Parathyroid adenoma (tissue), 2 donors: ENCODE results near the gene SORCS2.

Experiments used
- H2AFZ ChIP-seq: fragments of 300-600 bp; sonication (generic); one replicate; pipeline ENCODE4 v1.7.0; 2017; ENCODE audit warnings: antibody characterized with exemption, mild to moderate bottlenecking
- H3K27ac ChIP-seq: fragments of 300-600 bp; sonication (generic); one replicate; pipeline ENCODE4 v1.7.0; 2017
- H3K27me3 ChIP-seq: fragments of 300-600 bp; sonication (generic); one replicate; pipeline ENCODE4 v1.7.0; 2017; ENCODE audit warnings: low read length; ENCODE audit not compliant: control insufficient read depth, insufficient read depth
- H3K36me3 ChIP-seq: fragments of 300-600 bp; sonication (generic); one replicate; pipeline ENCODE4 v1.7.0; 2017; ENCODE audit warnings: low read length; ENCODE audit not compliant: control insufficient read depth, insufficient read depth
- H3K4me1 ChIP-seq: fragments of 300-600 bp; sonication (generic); one replicate; pipeline ENCODE4 v1.7.0; 2017; ENCODE audit warnings: control low read depth
- H3K4me2 ChIP-seq: fragments of 300-600 bp; sonication (generic); one replicate; pipeline ENCODE4 v1.7.0; 2017; ENCODE audit warnings: low read length
- H3K4me3 ChIP-seq: fragments of 300-600 bp; sonication (generic); one replicate; pipeline ENCODE4 v1.7.0; 2017; ENCODE audit warnings: low read depth, low read length
- H3K79me2 ChIP-seq: fragments of 300-600 bp; sonication (generic); one replicate; pipeline ENCODE4 v1.7.0; 2017; ENCODE audit warnings: control low read depth
- H3K9ac ChIP-seq: fragments of 300-600 bp; sonication (generic); one replicate; pipeline ENCODE4 v1.7.0; 2017; ENCODE audit warnings: mild to moderate bottlenecking
- H3K9me3 ChIP-seq: fragments of 300-600 bp; sonication (generic); one replicate; pipeline ENCODE4 v1.7.0; 2017; ENCODE audit warnings: low read length; ENCODE audit not compliant: control insufficient read depth
- TF ChIP-seq, protein P1 (sequence below): fragments of 300-600 bp; sonication (generic); IDR thresholded peaks from one replicate; pipeline ENCODE4 v1.7.0; 2017; ENCODE audit warnings: antibody characterized with exemption, mild to moderate bottlenecking
- donor health status: primary hyperparathyroidism.

Gene SORCS2

DNA sequence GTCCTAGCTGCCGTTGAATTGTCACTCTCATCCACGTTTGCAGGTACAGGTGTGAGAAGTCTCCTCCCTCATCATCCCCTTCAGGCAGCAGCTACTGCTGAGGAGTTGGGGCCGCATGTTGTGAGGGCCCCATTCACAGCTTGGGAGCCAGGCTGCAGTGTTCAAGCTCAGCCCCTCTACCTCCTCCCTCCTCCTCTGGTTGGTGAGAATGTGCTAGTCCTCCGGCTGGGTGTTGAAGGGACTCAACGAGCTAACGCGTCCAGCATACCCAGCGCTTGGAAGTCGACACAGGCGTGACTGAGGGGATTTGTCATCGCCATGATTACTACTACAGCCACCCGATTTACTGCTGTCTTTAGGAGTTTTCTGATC, 324.4 kb downstream of the SORCS2 start:
- H3K27me3 ChIP-seq: no peaks in the 10 kb centered on the region

DNA sequence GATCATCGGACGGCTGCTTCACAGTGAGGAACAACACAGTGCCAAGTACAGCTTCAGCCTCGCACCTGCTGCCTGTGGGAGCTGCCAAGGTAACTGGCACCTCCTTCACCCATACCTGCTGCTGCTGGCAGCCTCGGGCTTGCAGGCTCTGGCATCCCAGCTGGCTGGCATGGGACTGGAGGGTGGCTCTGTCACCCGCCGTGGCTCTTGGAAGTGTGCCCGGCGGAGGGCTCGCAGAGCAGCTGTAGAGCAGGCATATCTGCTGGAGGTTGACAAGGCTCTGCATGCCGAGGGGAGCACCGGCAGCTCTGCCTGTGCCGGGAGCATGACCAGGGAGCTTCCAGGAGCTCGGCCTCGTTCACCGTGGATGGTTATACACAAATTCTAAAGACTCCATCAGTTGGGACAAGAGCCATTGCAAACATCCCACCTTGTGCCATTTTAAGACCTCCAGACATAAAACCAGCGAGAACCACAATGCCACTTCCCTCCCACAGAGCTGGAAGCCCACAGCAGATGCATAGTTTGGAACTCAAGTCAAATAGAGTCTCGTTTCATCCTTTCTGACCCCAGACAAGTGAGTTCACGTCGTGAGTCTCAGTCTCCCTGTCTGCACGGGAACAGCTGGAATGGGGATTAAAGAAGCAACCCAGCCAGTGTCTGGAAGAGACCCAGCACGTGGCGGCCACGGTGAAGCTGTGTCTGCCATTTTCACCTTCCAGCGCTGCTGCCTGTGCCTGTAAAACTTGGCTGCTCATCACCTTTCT, 326.7 kb downstream of the SORCS2 start:
- Histone ChIP-seq H3K4me3 (no peak overlapping the region), H3K9me3 (no peaks in the 10 kb centered on the region), H3K27me3 (no peaks in the 10 kb centered on the region), H3K4me2 (no peak overlapping the region), H3K4me1 (no peaks in the 10 kb centered on the region), H3K27ac (no peak overlapping the region), H3K79me2 (no peaks in the 10 kb centered on the region), H2AFZ (no peak overlapping the region), H3K36me3 (no peaks in the 10 kb centered on the region), H3K9ac (no peak overlapping the region)
- TF ChIP-seq, protein P1, sequence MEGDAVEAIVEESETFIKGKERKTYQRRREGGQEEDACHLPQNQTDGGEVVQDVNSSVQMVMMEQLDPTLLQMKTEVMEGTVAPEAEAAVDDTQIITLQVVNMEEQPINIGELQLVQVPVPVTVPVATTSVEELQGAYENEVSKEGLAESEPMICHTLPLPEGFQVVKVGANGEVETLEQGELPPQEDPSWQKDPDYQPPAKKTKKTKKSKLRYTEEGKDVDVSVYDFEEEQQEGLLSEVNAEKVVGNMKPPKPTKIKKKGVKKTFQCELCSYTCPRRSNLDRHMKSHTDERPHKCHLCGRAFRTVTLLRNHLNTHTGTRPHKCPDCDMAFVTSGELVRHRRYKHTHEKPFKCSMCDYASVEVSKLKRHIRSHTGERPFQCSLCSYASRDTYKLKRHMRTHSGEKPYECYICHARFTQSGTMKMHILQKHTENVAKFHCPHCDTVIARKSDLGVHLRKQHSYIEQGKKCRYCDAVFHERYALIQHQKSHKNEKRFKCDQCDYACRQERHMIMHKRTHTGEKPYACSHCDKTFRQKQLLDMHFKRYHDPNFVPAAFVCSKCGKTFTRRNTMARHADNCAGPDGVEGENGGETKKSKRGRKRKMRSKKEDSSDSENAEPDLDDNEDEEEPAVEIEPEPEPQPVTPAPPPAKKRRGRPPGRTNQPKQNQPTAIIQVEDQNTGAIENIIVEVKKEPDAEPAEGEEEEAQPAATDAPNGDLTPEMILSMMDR: no peak

More for the DNA sequence above, 324.4 kb downstream of the SORCS2 start:
- H3K9me3 ChIP-seq: no peaks in the 10 kb centered on the region
- TF ChIP-seq, protein P1: no peak
- H3K4me1 ChIP-seq: no peaks in the 10 kb centered on the region
- H3K27ac ChIP-seq: no peak overlapping the region
- no peak overlapping the region for H3K4me2 ChIP-seq
- no peak overlapping the region for H3K9ac ChIP-seq
- H3K79me2 ChIP-seq: no peaks in the 10 kb centered on the region
- H3K4me3 ChIP-seq: no peak overlapping the region
- H2AFZ ChIP-seq: no peak overlapping the region
- H3K36me3 ChIP-seq: no peaks in the 10 kb centered on the region

DNA sequence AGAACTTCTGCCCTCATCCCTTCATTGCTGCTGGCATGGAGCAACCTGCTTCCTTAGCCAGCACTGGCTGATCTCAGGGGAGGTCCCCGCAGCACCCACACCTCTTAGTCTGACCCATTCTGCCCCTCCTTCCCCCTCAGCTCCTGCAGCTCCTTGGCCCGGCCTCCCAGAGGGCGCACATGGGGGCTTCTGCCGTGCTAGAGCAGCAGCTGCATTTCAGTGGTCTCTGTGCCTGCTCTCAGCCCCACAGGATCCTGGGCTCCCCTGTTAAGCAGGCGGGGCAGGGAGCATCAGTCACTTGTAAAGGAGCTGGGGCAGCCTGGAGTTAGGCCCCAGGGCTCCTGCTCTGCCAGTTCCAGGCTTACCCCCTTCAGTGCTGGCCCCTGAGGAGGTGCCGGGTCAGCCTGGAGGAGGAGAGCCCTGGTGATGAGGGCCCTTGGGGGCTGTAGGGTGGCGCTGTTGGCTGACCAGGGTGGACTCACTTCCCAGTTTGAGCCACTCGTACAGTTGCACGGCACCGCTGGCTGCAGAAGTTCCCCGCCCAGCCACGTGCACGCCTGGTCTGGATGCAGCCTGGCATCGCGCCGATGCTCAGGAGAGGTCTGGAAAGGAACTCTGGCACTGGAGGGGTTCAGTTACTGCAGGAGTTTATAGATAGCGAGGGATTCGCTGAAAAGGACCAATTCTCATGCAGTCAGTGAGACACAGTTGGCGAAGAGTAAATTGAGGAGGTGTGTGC, 327.5 kb downstream of the SORCS2 start:
- no peak overlapping the region for H3K4me2 ChIP-seq
- H3K79me2 ChIP-seq: no peaks in the 10 kb centered on the region
- no peak overlapping the region for H3K27ac ChIP-seq
- H3K9ac ChIP-seq: no peak overlapping the region
- no peaks in the 10 kb centered on the region for H3K4me1 ChIP-seq
- TF ChIP-seq, protein P1: no peak
- no peak overlapping the region for H2AFZ ChIP-seq
- no peaks in the 10 kb centered on the region for H3K9me3 ChIP-seq
- no peaks in the 10 kb centered on the region for H3K36me3 ChIP-seq
- H3K4me3 ChIP-seq: no peak overlapping the region
- no peaks in the 10 kb centered on the region for H3K27me3 ChIP-seq

DNA sequence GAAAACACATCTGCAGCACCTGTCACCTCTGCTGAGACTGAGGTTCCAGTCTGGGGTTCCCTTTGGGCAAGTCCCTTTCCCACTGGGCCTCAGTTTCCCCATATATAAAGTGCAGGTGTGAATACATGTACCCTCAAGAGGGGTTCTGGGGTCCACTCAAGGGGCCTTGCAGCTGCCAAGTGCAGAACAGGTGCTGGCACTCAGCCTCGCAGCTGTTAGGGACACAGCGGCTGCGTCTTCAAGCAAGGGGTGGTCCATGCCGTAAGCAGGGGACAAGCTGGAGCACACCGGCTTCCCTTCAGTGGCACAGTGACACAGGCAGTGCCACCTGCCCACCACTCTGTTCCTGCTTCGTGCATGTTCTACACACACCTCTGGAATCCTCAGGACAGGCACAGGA, 329.3 kb downstream of the SORCS2 start:
- H3K27ac ChIP-seq: no peak overlapping the region
- no peaks in the 10 kb centered on the region for H3K36me3 ChIP-seq
- H3K79me2 ChIP-seq: no peaks in the 10 kb centered on the region
- TF ChIP-seq, protein P1: no peak
- H3K4me1 ChIP-seq: no peaks in the 10 kb centered on the region
- no peak overlapping the region for H3K4me2 ChIP-seq
- no peaks in the 10 kb centered on the region for H3K27me3 ChIP-seq
- H3K9me3 ChIP-seq: no peaks in the 10 kb centered on the region
- H3K9ac ChIP-seq: no peak overlapping the region
- H3K4me3 ChIP-seq: no peak overlapping the region
- no peak overlapping the region for H2AFZ ChIP-seq
